ENCODE results near the gene UBE2H.

Gene UBE2H

GRCh38 chr7:129914536-129915272 lies 38.1 kb downstream of the UBE2H start:
- DNase-seq (ENCODE audit: low read depth): no peak
- TF ChIP-seq CTCF (IDR thresholded peaks at IDR 0.05; ENCODE audit: insufficient read depth, low read depth, low read length, missing control alignments): no peak
- H3K4me3 ChIP-seq (ENCODE audit: low read depth, low read length): no peak overlapping the region

- TF ChIP-seq CTCF (IDR thresholded peaks at IDR 0.05; ENCODE audit: insufficient read depth, low read depth, low read length, missing control alignments): no peak
Observed at GRCh38 chr7:129913428-129913827, 39.3 kb downstream of the UBE2H start.

GRCh38 chr7:129911790-129912189 lies 41.0 kb downstream of the UBE2H start:
- DNase-seq (ENCODE audit: low read depth): no peak
- H3K4me3 ChIP-seq (ENCODE audit: low read depth, low read length): no peak overlapping the region
- no peak for TF ChIP-seq CTCF (IDR thresholded peaks at IDR 0.05; ENCODE audit: insufficient read depth, low read depth, low read length, missing control alignments)

More at GRCh38 chr7:129913428-129913827, 39.3 kb downstream of the UBE2H start:
- no peak overlapping the region for H3K4me3 ChIP-seq (ENCODE audit: low read depth, low read length)
- DNase-seq (ENCODE audit: low read depth): no peak

GRCh38 chr7:129909669-129910068 lies 43.1 kb downstream of the UBE2H start:
- no peak for TF ChIP-seq CTCF (IDR thresholded peaks at IDR 0.05; ENCODE audit: insufficient read depth, low read depth, low read length, missing control alignments)
- DNase-seq (ENCODE audit: low read depth): no peak
- no peak overlapping the region for H3K4me3 ChIP-seq (ENCODE audit: low read depth, low read length)

- H3K4me3 ChIP-seq (ENCODE audit: low read depth, low read length): no peak overlapping the region
- TF ChIP-seq CTCF (IDR thresholded peaks at IDR 0.05; ENCODE audit: insufficient read depth, low read depth, low read length, missing control alignments): no peak
- DNase-seq (ENCODE audit: low read depth): no peak
Observed at GRCh38 chr7:129908181-129908580, 44.6 kb downstream of the UBE2H start.

GRCh38 chr7:129907122-129907736 lies 45.5 kb downstream of the UBE2H start:
- H3K4me3 ChIP-seq (ENCODE audit: low read depth, low read length): no peak overlapping the region
- DNase-seq (ENCODE audit: low read depth): no peak
- no peak for TF ChIP-seq CTCF (IDR thresholded peaks at IDR 0.05; ENCODE audit: insufficient read depth, low read depth, low read length, missing control alignments)
